SU-DHL-6 (cell line): ENCODE data around the gene SLC9A9.

ENCODE experiments used
- H2AFZ ChIP-seq: fragments of 200-600 bp; sonication (generic); 2 replicates; pipeline ENCODE4 v1.6.1; 2014; ENCODE audit warnings: low read depth, mild to moderate bottlenecking, moderate library complexity, mixed read lengths, antibody characterized with exemption, low read length; ENCODE audit not compliant: severe bottlenecking
- H3F3A ChIP-seq: fragments of 200-600 bp; shearing (Covaris generic); 2 replicates; pipeline ENCODE4 v1.6.0; 2016; ENCODE audit warnings: antibody characterized with exemption, mild to moderate bottlenecking; ENCODE audit not compliant: insufficient read depth
- H3K27ac ChIP-seq: fragments of 200-600 bp; sonication (generic); 2 replicates; pipeline ENCODE4 v1.5.1; 2016; ENCODE audit warnings: low read depth, mild to moderate bottlenecking, low read length, moderate library complexity, mixed read lengths
- H3K27me3 ChIP-seq: fragments of 200-600 bp; sonication (generic), shearing (Covaris generic); 2 replicates; pipeline ENCODE4 v1.6.0; 2014; ENCODE audit warnings: mild to moderate bottlenecking, low read length
- H3K36me3 ChIP-seq: fragments of 200-600 bp; sonication (generic); 2 replicates; pipeline ENCODE4 v1.6.1; 2014; ENCODE audit warnings: mild to moderate bottlenecking, low read length, mixed read lengths
- H3K4me2 ChIP-seq: fragments of 300-600, 200-600 bp; shearing (Covaris generic), sonication (generic); 2 replicates; pipeline ENCODE4 v1.6.0; 2014; ENCODE audit warnings: low read length, low read depth, mild to moderate bottlenecking; ENCODE audit not compliant: poor library complexity, severe bottlenecking
- H3K4me3 ChIP-seq: fragments of 200-600 bp; sonication (generic); 2 replicates; pipeline ENCODE4 v1.5.1; 2014; ENCODE audit warnings: antibody characterized with exemption, low read length, mild to moderate bottlenecking, mixed read lengths; ENCODE audit not compliant: insufficient read depth, poor library complexity, severe bottlenecking
- H3K79me2 ChIP-seq: fragments of 200-600 bp; sonication (generic); 2 replicates; pipeline ENCODE4 v1.6.1; 2014; ENCODE audit warnings: mild to moderate bottlenecking, low read length, moderate library complexity; ENCODE audit not compliant: insufficient read depth
- H3K9ac ChIP-seq: fragments of 200-600 bp; sonication (generic); 2 replicates; pipeline ENCODE4 v1.7.0; 2014; ENCODE audit warnings: mild to moderate bottlenecking, low read length
- H3K9me2 ChIP-seq: fragments of 200-600 bp; sonication (generic); replicated peaks from 2 replicates; pipeline ENCODE4 v1.6.1; 2014; ENCODE audit warnings: low read length; ENCODE audit not compliant: insufficient read depth
- H3K9me3 ChIP-seq: fragments of 200-600 bp; sonication (generic); 2 replicates; pipeline ENCODE4 v1.6.1; 2014; ENCODE audit warnings: low read length, mixed read lengths; ENCODE audit not compliant: insufficient read depth
- H4K20me1 ChIP-seq: fragments of 200-600 bp; sonication (generic); 2 replicates; pipeline ENCODE4 v1.6.1; 2014; ENCODE audit warnings: low read depth, mild to moderate bottlenecking, antibody characterized with exemption, low read length, moderate library complexity, mixed read lengths
- EZH2phosphoT487 ChIP-seq: fragments of 200-600 bp; sonication (generic), shearing (Covaris generic); conservative IDR thresholded peaks from 2 replicates; pipeline ENCODE4 v1.6.1; 2018; ENCODE audit warnings: mild to moderate bottlenecking, antibody characterized with exemption, low read length, moderate library complexity, mixed read lengths
- TF ChIP-seq, protein P1 (sequence below): fragments of 200-600 bp; sonication (generic); IDR thresholded peaks from one replicate; pipeline ENCODE4 v1.5.1; 2017; ENCODE audit warnings: antibody characterized with exemption, mild to moderate bottlenecking, low read length, moderate library complexity; ENCODE audit not compliant: insufficient read depth, poor library complexity, severe bottlenecking

Gene SLC9A9

DNA sequence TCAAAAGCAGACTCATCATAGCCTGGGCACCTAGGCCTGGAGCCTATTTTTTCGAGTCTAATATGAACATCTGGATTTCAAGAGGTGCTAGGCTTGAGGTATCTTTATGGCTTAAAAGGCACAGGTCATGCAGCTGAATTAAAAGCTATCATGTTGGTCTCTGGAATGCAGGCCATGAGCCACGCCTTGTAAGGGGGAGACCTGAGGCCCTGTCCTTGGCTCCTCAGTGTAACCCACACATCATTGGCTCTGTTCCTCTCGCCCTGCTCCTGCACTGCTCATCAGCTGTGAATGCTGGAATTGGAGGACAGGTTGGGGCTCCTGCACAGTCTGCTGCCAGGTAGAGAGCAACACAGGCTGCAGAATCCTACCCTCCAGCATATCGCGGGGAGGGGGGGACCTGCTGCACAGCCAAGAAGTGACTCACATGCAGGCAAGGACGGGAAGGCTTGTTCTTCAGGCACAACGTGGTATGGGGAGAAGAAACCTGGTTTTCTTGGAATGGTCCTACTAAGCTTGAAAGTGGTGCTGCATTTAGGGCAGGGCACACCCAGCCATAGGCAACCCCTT, 582.7 kb downstream of the SLC9A9 start:
- Histone ChIP-seq H2AFZ (no peak overlapping the region), H3K9me2 (no peaks in the 10 kb centered on the region), H3F3A (no peaks in the 10 kb centered on the region), H3K27ac (no peak overlapping the region), H3K4me3 (no peak overlapping the region), H3K27me3 (no peaks in the 10 kb centered on the region), H3K9ac (no peak overlapping the region), H4K20me1 (no peaks in the 10 kb centered on the region), H3K4me2 (no peak overlapping the region), H3K79me2 (no peaks in the 10 kb centered on the region), H3K9me3 (no peaks in the 10 kb centered on the region), H3K36me3 (no peaks in the 10 kb centered on the region)
- TF ChIP-seq EZH2phosphoT487 = no peak
- TF ChIP-seq, protein P1, sequence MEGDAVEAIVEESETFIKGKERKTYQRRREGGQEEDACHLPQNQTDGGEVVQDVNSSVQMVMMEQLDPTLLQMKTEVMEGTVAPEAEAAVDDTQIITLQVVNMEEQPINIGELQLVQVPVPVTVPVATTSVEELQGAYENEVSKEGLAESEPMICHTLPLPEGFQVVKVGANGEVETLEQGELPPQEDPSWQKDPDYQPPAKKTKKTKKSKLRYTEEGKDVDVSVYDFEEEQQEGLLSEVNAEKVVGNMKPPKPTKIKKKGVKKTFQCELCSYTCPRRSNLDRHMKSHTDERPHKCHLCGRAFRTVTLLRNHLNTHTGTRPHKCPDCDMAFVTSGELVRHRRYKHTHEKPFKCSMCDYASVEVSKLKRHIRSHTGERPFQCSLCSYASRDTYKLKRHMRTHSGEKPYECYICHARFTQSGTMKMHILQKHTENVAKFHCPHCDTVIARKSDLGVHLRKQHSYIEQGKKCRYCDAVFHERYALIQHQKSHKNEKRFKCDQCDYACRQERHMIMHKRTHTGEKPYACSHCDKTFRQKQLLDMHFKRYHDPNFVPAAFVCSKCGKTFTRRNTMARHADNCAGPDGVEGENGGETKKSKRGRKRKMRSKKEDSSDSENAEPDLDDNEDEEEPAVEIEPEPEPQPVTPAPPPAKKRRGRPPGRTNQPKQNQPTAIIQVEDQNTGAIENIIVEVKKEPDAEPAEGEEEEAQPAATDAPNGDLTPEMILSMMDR = no peak

DNA sequence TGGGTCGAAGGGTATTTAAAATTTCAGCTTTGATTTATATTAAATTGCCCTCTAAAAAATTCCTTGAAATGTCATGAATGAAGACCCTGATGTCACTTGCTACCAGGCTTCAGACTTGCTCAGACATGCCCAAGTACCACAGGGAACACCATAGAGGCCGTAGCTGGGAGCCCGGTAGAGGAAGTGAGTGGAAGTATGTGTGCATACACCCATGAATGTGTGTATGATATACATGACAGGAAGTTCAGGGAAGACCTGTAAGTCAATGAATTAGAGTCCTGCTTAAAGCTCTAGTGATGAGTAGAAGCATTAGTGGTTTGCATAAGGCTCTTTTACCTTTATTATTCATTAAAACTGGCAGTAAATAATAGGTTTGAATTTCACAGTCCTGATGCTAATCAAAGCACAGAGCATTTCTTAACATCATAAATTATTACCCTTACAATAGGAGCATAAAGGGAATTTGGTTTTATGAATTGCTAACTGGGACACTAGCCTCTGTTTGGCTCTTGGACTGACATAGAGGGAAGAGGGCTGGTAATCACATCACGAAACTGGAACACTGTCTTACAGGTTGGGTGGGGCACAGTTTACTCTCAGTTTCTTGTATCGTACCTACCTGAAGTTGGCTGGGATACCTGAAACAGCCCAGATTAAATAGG, 584.3 kb downstream of the SLC9A9 start:
- no peaks in the 10 kb centered on the region for H3K36me3 ChIP-seq
- no peak overlapping the region for H3K4me3 ChIP-seq
- no peak overlapping the region for H3K4me2 ChIP-seq
- no peak overlapping the region for H2AFZ ChIP-seq
- H3F3A ChIP-seq = no peaks in the 10 kb centered on the region
- no peak overlapping the region for H3K27ac ChIP-seq
- no peaks in the 10 kb centered on the region for H3K9me2 ChIP-seq
- H3K9ac ChIP-seq = no peak overlapping the region
- TF ChIP-seq EZH2phosphoT487 = no peak
- TF ChIP-seq, protein P1 = no peak
- no peaks in the 10 kb centered on the region for H3K9me3 ChIP-seq
- H3K27me3 ChIP-seq = no peaks in the 10 kb centered on the region
- H4K20me1 ChIP-seq = no peaks in the 10 kb centered on the region
- H3K79me2 ChIP-seq = no peaks in the 10 kb centered on the region

DNA sequence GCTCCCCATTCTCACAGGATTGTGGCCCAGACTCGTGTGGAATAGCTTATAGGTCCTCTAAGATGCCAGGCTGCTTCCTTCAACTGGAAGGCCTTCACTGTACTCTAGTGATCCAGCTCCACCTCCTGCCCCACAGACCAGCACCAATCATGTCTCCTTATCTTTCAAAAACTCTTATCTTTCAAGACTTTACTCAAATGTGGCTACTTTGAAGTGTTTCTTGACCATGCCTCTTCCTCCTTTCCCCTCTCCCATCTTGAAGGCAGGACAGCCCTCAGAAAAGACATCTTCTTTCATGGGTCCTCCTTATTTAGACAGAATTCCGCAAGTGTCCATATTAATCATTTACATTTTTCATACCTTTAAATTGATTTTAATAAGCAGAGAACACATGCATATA, 586.4 kb downstream of the SLC9A9 start:
- no peaks in the 10 kb centered on the region for H3K9me2 ChIP-seq
- no peaks in the 10 kb centered on the region for H3K9me3 ChIP-seq
- H4K20me1 ChIP-seq = no peaks in the 10 kb centered on the region
- no peaks in the 10 kb centered on the region for H3K36me3 ChIP-seq
- H3K9ac ChIP-seq = no peak overlapping the region
- H3K79me2 ChIP-seq = no peaks in the 10 kb centered on the region
- TF ChIP-seq EZH2phosphoT487 = no peak
- TF ChIP-seq, protein P1 = no peak
- H3K27ac ChIP-seq = no peak overlapping the region
- H3F3A ChIP-seq = no peaks in the 10 kb centered on the region
- H2AFZ ChIP-seq = no peak overlapping the region
- H3K4me2 ChIP-seq = no peak overlapping the region
- no peaks in the 10 kb centered on the region for H3K27me3 ChIP-seq
- H3K4me3 ChIP-seq = no peak overlapping the region
